Measurements from ENCODE around the gene FBN2.

GRCh38 chr5:128243958-128244582 is 294.0 kb downstream of the FBN2 start:
- TF ChIP-seq EZH2 (IDR thresholded peaks at IDR 0.05; ENCODE audit: insufficient read depth, poor library complexity, severe bottlenecking) (no peak), EZH2phosphoT487 (IDR thresholded peaks at IDR 0.05; ENCODE audit: insufficient read depth, low read depth) (no peak)
